Activated T-cell treated with anti-CD3 and anti-CD28 coated beads, Interleukin-2, amount 50 U/mL, for 24 hours (primary cell): ENCODE results near the gene ARHGAP6.
"Not testable (repeated sequence)": the region's sequence is repeated elsewhere in the genome, so short reads cannot be mapped to it uniquely, and the experiment has no call there.

Experiments
- DNase-seq: peaks from one replicate; pipeline ENCODE4 v3.0.0-alpha.2; 2020
- H3K27ac Mint-ChIP-seq: 2 replicates; pipeline ENCODE4 v1.8.0; 2020; ENCODE audit warnings: mild to moderate bottlenecking, mixed read lengths
- H3K27me3 Mint-ChIP-seq: 2 replicates; pipeline ENCODE4 v1.8.0; 2020; ENCODE audit warnings: mixed read lengths
- H3K36me3 Mint-ChIP-seq: 2 replicates; pipeline ENCODE4 v1.8.0; 2020; ENCODE audit warnings: low read depth, mixed read lengths
- H3K4me1 Mint-ChIP-seq: 2 replicates; pipeline ENCODE4 v1.8.0; 2020; ENCODE audit warnings: low read depth, mixed read lengths
- H3K4me3 Mint-ChIP-seq: 2 replicates; pipeline ENCODE4 v1.8.0; 2020; ENCODE audit warnings: mild to moderate bottlenecking, moderate library complexity, mixed read lengths
- H3K9me3 Mint-ChIP-seq: 2 replicates; pipeline ENCODE4 v1.8.0; 2020; ENCODE audit warnings: mixed read lengths

ARHGAP6 gene

DNA sequence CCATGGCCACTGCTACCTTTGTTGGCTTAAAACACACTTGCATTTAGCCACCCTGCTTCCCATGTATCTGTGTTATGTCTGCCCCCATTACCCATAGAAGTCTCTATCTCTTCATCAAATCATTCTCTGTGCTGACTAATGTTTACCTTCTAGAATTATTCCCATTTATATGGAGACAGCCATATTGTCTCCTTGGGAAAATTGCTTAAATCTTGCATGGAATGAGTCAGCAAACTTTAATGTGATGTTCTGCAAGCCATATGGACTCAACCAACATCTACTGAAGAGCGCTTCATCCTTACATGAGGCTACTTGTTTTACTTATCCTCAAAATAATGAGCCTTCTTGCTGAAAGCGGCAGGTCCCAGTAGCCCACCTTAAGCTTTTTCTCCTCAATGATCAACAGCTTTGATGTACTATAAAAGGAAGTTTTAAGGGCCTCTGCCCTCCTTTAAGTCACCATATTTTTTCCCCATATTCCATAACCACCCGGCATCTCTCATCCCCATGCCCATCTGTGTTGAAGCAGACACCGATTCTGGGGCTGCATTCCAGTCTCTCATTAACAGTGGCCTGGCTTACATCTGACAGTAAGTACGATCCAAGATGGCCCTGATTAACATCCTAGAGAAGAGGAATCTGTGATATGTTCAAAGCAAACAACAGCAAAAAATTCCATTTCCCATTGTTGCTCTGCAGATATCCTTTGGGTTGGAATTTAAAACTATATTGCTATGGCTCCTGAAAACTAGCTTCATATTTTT is 130.4 kb downstream of the ARHGAP6 start:
- Mint-ChIP-seq H3K27ac (no peak overlapping the region), H3K4me3 (no peak overlapping the region), H3K27me3 (peaks cover 38% of the 10 kb centered on the region), H3K4me1 (no peaks in the 10 kb centered on the region), H3K36me3 (no peaks in the 10 kb centered on the region), H3K9me3 (no peaks in the 10 kb centered on the region)
- no peak for DNase-seq

DNA sequence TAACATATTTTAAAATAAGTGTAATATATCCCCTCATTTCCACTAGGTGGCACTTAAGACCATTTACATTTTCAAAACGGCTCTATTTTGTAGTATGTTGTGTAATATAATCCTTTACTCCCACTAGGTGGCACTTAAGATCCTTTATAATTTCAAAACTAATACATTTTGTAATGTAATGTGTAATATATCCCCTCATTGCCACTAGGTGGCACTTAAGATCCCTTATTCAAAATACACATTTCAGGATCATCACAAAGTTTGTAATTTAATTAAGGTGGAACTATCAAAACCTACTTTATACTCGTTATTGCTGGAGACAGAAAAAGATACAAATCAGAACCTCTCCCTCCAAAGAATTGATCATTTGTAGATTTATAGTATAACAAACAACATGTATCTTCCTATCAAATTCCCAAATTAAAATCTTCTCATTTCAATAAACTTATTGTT is 132.5 kb downstream of the ARHGAP6 start:
- Mint-ChIP-seq H3K27me3 (peaks cover 20% of the 10 kb centered on the region), H3K27ac (no peak overlapping the region), H3K4me1 (no peaks in the 10 kb centered on the region), H3K9me3 (no peaks in the 10 kb centered on the region), H3K4me3 (no peak overlapping the region), H3K36me3 (no peaks in the 10 kb centered on the region)
- DNase-seq: no peak

DNA sequence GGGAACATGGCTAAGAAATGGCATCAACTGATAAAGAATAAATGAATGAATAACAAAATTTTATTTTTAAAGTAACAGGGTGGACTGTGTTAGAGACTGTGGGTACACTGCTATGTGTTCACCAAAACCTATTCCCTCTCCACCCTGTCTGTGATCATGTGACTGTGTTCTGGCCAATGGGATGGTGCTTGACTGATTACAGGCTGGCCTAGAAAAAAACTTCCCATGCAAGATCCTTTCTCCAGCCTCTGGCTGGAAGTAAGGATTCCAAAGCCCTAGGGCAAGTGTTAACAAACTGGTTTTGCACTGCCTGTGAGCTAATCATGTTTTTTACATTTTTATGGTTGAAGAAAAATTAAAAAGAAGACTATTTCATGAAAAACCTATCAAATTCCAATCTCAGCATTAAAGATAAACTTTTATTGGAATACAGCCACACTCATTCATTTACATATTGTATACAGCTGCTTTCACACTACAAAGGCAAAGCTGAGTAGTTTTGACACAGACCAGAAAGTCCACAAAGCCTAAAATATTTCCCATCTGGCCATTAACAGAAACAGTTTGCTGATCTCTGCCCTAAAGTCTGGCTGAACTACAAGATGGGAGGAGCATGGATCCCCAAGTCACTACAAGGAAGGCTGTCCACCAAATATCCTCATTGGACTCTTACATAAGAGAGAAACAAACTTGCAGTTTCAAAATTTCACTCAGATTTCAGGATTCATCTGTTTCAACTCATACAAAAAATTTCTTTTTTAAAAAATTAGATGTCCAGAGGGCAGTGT is 133.2 kb downstream of the ARHGAP6 start:
- Mint-ChIP-seq H3K4me3 (no peak overlapping the region), H3K4me1 (no peaks in the 10 kb centered on the region), H3K27me3 (peaks cover 20% of the 10 kb centered on the region), H3K9me3 (no peaks in the 10 kb centered on the region), H3K27ac (no peak overlapping the region), H3K36me3 (no peaks in the 10 kb centered on the region)
- DNase-seq: no peak

DNA sequence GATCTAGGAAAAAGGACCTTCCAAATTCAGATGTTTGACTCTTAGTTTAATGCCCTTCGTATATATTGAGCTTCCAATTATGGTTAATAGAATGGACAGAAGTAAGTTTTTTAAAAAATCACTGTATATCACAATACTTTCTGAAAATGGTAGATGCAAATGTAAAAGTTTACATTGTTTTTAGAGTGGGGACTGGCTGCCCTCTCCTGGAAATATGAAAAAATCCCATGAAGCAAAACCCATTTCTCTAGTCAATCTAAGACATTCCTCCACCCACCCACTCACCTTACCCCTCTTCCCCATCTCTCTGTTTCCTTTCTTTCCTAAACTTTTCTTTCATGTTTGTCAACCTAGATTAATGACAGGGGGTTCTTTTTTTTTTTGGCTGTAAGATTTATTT is 134.5 kb downstream of the ARHGAP6 start:
- DNase-seq: no peak
- H3K27me3 Mint-ChIP-seq: peaks cover 16% of the 10 kb centered on the region
- no peaks in the 10 kb centered on the region for H3K9me3 Mint-ChIP-seq
- H3K4me3 Mint-ChIP-seq: no peak overlapping the region
- no peaks in the 10 kb centered on the region for H3K36me3 Mint-ChIP-seq
- H3K4me1 Mint-ChIP-seq: no peaks in the 10 kb centered on the region
- no peak overlapping the region for H3K27ac Mint-ChIP-seq

DNA sequence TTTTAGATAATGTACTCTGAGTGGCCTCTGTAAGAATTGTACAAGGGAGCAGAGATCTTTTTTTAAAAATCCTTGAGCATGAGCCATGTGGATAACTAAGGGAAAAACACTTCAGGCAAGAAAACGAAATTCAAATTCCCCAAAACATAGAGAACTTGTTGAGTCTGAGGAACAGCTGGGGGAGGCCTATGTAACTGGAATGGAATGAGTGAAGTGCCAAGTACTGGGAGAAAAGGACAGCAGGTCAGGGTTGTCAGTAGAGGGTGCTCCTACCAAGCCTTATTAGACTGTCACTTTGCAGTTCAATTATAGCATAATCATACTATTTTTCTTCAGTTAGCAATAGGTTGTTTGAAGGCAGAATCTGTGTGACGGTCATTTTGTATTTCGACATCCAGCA is 135.1 kb downstream of the ARHGAP6 start:
- DNase-seq: no peak
- Mint-ChIP-seq H3K27me3 (peaks cover 17% of the 10 kb centered on the region), H3K4me1 (no peaks in the 10 kb centered on the region), H3K27ac (no peak overlapping the region), H3K4me3 (no peak overlapping the region), H3K9me3 (no peaks in the 10 kb centered on the region), H3K36me3 (no peaks in the 10 kb centered on the region)

DNA sequence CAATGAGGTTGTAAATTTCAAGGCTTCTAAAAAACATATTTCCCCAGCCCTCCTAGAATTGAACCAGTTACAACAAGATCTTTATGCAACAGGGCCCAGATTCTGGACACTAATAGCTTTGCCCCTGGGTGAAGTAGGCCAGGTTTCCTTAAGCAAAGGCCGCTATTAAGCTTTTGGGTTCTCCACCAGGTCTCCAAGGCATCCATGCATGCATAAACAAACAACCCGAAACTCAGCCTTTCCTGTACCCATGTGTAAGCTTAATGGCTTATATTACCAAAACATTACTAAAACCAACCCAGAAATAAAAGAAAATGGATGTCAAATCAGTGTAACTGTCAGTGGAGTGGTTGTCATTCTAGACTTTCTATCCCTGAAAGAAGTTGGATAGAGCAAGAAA is 137.1 kb downstream of the ARHGAP6 start:
- Mint-ChIP-seq H3K4me3 (no peak overlapping the region), H3K36me3 (no peaks in the 10 kb centered on the region), H3K4me1 (no peaks in the 10 kb centered on the region), H3K27me3 (peaks cover 25% of the 10 kb centered on the region), H3K27ac (no peak overlapping the region), H3K9me3 (no peaks in the 10 kb centered on the region)
- no peak for DNase-seq

DNA sequence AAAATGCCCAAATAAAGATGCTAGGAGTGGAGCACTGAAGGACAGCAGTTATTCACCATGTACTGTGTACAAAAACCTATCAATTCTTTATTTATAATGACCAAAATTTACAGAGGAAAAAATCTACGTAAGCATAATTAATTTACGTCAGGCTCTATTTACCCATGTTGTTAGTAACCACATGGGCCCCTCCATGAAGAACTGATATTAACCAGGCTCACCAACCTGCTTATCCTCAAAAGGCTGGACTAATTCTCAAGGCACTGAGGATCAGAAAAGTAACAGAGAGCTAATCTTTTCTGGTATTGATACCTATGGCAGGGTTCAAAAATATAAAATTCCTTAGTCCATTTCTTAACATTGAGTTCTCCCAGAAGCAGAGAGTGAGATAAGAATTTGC is 140.0 kb downstream of the ARHGAP6 start:
- Mint-ChIP-seq H3K4me3 (no peak overlapping the region), H3K27ac (no peak overlapping the region), H3K4me1 (no peaks in the 10 kb centered on the region), H3K36me3 (no peaks in the 10 kb centered on the region), H3K27me3 (peaks cover 48% of the 10 kb centered on the region), H3K9me3 (no peaks in the 10 kb centered on the region)
- DNase-seq: no peak

DNA sequence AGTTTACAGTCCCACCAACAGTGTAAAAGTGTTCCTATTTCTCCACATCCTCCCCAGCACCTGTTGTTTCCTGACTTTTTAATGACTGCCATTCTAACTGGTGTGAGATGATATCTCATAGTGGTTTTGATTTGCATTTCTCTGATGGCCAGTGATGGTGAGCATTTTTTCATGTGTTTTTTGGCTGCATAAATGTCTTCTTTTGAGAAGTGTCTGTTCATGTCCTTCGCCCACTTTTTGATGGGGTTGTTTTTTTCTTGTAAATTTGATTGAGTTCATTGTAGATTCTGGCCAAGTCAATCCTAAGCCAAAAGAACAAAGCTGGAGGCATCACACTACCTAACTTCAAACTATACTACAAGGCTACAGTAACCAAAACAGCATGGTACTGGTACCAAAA is 146.5 kb downstream of the ARHGAP6 start:
- peaks cover 59% of the 10 kb centered on the region for H3K27me3 Mint-ChIP-seq
- not testable (repeated sequence) for DNase-seq, H3K27ac Mint-ChIP-seq, H3K4me1 Mint-ChIP-seq, H3K9me3 Mint-ChIP-seq, H3K36me3 Mint-ChIP-seq, H3K4me3 Mint-ChIP-seq

DNA sequence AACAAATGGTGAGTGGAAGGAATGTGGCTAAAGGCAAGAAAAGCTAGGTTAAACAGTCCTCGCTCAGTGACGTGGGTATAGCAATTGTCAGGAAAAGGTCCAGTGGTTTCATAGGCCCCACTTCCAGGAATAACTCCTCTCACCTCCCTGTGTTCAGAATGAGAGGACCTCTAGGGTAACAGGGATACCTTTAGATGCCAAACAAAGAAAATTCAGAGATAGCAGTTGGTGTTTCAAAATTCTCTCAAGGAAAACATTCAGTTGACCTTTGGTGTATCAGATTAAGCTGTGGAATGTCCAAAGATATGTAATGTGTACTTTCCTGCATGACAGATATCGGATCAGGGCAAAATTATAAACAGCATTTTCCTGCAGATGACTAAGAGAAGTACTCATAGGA is 155.9 kb downstream of the ARHGAP6 start:
- Mint-ChIP-seq H3K4me1 (no peaks in the 10 kb centered on the region), H3K36me3 (no peaks in the 10 kb centered on the region), H3K4me3 (no peak overlapping the region), H3K9me3 (peaks cover 7% of the 10 kb centered on the region), H3K27ac (no peak overlapping the region), H3K27me3 (peaks cover 63% of the 10 kb centered on the region)
- no peak for DNase-seq

DNA sequence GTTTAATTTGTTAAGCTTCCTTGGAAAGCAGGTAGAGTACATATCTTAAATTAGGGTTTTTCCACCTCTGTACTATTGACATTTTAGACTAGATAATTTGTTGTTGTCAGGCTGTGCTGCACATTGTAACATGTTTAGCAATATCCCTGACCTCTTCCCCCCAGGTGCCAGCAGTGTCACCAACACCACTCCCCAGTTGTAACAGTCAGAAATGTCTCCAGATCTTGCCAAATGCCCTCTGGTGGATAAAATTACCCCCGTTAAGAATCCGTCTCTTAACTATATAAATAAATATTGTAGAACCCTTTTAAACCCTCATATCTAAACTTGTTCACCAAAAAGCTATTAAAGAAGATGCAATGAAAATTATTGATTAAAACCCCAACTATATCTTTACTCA is 161.5 kb downstream of the ARHGAP6 start:
- Mint-ChIP-seq H3K36me3 (no peaks in the 10 kb centered on the region), H3K27ac (no peak overlapping the region), H3K27me3 (peaks cover 59% of the 10 kb centered on the region), H3K4me3 (no peak overlapping the region), H3K4me1 (no peaks in the 10 kb centered on the region), H3K9me3 (no peaks in the 10 kb centered on the region)
- DNase-seq: no peak

DNA sequence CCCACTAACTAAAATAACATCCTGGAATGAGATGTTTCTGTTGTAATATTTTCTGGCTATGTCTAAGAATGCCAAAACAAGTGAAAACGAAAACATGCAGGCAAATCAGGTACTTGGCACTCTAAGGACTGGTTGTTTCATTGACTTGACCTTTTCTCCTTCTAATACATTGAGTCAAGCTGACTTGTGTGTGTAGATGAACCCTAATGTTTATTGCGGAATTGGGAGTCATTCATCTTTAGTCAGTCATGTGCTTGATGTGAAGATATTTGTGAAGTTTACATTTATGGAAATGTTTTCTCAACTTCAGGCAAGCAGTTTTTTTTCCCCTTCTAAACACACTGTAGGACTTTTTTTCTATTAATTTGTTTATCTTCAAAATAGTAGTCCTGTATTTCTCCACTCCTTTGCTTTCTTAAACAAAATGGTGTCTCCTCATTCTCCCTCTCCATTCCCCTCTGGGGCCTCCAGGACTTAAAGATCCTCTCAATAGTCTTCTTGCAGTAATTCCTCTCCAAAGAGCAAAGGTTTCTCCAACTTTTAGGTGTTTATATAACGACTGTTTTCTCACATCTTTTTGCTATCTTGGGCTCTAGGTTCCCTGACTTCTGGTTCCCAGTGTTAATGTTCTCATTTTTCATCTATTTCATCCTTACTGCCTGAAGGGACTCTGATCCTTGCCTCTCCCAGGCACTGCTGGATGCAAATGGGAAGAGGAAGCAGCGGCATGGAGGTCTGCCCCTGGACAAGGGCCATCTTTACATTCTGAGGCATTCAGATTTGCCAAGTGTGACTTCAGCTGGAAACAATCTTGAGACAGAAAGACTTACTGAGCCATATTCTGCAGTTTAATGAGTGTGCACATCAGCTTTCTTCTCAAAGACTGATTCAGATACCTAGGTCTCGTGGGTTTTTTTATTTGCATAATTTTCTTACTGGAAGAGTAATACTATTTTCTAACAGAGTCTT is 166.4 kb downstream of the ARHGAP6 start:
- H3K9me3 Mint-ChIP-seq: no peaks in the 10 kb centered on the region
- H3K36me3 Mint-ChIP-seq: no peaks in the 10 kb centered on the region
- peaks cover 41% of the 10 kb centered on the region for H3K27me3 Mint-ChIP-seq
- no peak for DNase-seq
- no peak overlapping the region for H3K27ac Mint-ChIP-seq
- H3K4me1 Mint-ChIP-seq: no peaks in the 10 kb centered on the region
- H3K4me3 Mint-ChIP-seq: no peak overlapping the region

DNA sequence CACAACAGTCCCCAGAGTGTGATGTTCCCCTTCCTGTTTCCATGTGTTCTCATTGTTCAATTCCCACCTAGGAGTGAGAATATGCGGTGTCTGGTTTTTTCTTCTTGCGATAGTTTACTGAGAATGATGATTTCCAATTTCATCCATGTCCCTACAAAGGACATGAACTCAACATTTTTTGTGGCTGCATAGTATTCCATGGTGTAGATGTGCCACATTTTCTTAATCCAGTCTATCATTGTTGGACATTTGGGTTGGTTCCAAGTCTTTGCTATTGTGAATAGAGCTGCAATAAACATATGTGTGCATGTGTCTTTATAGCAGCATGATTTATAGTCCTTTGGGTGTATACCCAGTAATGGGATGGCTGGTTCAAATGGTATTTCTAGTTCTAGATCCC is 174.3 kb downstream of the ARHGAP6 start:
- not testable (repeated sequence) for DNase-seq, H3K27ac Mint-ChIP-seq, H3K9me3 Mint-ChIP-seq, H3K4me1 Mint-ChIP-seq, H3K36me3 Mint-ChIP-seq, H3K4me3 Mint-ChIP-seq
- H3K27me3 Mint-ChIP-seq: peaks cover 44% of the 10 kb centered on the region

DNA sequence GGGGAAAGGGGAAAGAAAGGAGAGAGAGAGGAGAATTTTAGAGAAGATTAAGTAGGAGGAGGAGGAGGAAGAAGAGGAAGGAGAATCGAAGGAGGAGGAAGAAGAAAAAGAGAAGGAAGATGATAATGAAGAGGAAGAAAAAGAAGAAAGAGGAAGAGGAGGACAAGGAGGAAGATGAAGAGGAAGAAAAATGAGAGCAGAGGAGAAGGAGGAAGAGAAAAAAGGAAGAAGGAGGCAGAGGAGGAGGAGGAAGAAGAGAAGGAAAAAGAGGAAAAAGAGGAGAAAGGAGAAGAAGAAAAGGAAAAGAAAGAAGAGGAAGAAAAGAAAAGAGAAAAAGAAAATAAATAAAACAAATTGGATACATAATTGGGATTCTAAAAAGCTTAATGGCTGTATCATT is 181.4 kb downstream of the ARHGAP6 start:
- Mint-ChIP-seq H3K36me3 (no peaks in the 10 kb centered on the region), H3K9me3 (no peaks in the 10 kb centered on the region), H3K27ac (no peak overlapping the region), H3K27me3 (peaks cover 54% of the 10 kb centered on the region), H3K4me3 (no peak overlapping the region), H3K4me1 (no peaks in the 10 kb centered on the region)
- DNase-seq: no peak

DNA sequence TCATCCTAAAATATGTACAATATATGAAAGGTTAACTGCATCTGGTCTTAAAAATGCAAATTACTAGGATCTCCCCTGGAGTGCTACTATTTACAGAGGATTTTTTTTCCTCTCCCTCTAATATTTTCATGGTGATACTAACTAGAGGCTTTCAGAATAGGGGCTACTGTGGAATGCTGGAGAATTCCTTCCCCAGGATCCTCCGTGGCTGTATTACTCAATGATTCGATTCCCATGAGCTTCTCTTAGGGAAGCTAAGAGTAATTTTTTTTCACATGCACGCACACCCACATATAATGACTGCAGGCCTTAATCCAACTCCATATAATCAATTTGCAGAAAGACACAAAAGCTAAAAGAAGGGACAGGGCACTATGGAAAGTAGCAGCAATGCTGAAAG is 184.7 kb downstream of the ARHGAP6 start:
- H3K36me3 Mint-ChIP-seq: no peaks in the 10 kb centered on the region
- DNase-seq: no peak
- no peaks in the 10 kb centered on the region for H3K4me1 Mint-ChIP-seq
- no peak overlapping the region for H3K4me3 Mint-ChIP-seq
- no peaks in the 10 kb centered on the region for H3K9me3 Mint-ChIP-seq
- no peak overlapping the region for H3K27ac Mint-ChIP-seq
- peaks cover 46% of the 10 kb centered on the region for H3K27me3 Mint-ChIP-seq
